Measurements from ENCODE around the gene FES.

The FES gene

DNA sequence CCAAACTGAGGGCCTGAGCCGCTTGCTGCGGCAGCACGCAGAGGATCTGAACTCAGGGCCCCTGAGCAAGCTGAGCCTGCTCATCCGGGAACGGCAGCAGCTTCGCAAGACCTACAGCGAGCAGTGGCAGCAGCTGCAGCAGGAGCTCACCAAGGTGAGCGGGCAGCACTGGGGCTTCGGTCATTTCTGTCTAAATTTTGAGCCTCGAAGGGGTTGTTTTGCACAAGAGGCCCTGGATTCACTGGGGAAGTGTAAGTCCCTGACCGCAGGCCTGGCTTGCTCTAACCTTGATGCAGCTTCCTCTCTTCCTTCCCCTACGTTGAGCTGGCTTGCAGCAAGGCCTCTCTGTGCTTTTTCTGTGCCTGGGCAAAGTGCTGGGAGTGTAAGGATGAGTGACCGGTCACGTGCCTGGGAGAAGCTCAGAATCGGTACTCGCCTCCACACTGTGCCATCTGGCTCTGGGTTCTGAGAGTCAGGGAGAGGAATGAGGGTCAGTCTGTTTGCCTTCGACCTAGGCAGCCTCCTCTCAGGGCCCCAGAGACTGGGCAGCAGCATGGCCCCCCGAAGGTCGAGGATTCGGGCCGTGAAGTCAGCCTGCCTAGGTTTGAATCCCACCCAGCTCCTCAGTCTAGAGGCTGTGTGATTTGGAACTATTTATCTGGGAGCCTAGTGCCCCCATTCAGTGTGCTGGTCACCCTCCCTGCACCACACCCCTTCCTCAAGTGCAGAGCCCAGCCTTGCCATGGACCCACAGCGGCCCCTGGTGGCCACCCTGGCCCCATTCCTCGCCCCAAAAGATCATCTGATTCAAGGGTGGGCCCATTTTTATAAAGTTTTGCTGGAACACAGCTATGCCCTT is 1.4 kb downstream of the FES start:
- DNase-seq (ENCODE audit: low read depth): no peak
- TF ChIP-seq, protein P1, sequence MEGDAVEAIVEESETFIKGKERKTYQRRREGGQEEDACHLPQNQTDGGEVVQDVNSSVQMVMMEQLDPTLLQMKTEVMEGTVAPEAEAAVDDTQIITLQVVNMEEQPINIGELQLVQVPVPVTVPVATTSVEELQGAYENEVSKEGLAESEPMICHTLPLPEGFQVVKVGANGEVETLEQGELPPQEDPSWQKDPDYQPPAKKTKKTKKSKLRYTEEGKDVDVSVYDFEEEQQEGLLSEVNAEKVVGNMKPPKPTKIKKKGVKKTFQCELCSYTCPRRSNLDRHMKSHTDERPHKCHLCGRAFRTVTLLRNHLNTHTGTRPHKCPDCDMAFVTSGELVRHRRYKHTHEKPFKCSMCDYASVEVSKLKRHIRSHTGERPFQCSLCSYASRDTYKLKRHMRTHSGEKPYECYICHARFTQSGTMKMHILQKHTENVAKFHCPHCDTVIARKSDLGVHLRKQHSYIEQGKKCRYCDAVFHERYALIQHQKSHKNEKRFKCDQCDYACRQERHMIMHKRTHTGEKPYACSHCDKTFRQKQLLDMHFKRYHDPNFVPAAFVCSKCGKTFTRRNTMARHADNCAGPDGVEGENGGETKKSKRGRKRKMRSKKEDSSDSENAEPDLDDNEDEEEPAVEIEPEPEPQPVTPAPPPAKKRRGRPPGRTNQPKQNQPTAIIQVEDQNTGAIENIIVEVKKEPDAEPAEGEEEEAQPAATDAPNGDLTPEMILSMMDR (IDR thresholded peaks at IDR 0.05; ENCODE audit: control insufficient read depth, extremely low read depth, insufficient read depth): peak; percentile 91
- H3K4me3 ChIP-seq (ENCODE audit: low read depth, low read length): no peak overlapping the region

DNA sequence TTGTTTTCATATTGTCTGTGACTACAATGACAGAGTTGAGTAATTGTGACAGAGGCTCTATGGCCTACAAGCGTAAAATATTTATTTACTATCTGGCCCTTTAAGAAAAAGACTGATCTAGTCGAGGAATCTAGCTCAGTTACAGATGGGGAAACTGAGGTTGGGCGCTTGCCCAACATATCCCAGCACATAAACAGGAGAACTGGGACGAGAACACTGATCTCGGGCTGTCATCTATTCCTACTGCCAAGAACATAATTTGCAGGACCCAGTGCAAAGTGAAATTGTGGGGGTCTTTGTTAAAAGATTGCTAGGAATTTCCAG is 1.9 kb downstream of the FES start:
- H3K4me3 ChIP-seq (ENCODE audit: low read depth, low read length): no peak overlapping the region
- TF ChIP-seq, protein P1 (IDR thresholded peaks at IDR 0.05; ENCODE audit: control insufficient read depth, extremely low read depth, insufficient read depth): no peak
- no peak for DNase-seq (ENCODE audit: low read depth)

DNA sequence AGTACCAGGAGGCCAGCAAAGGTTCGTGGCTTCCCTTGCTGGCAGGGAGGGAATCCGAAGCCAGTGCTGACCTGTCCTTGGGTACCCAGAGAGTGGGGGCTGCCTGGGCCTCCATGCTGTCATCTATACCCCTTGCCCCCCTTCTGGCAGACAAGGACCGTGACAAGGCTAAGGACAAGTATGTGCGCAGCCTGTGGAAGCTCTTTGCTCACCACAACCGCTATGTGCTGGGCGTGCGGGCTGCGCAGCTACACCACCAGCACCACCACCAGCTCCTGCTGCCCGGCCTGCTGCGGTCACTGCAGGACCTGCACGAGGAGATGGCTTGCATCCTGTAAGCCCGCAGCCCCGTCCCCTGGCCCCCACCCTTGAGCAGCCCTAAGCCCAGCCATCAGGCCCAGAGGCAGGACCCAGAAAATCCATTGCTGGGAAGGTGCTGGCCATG is 2.8 kb downstream of the FES start:
- no peak overlapping the region for H3K4me3 ChIP-seq (ENCODE audit: low read depth, low read length)
- DNase-seq (ENCODE audit: low read depth): no peak
- TF ChIP-seq, protein P1 (IDR thresholded peaks at IDR 0.05; ENCODE audit: control insufficient read depth, extremely low read depth, insufficient read depth): no peak

DNA sequence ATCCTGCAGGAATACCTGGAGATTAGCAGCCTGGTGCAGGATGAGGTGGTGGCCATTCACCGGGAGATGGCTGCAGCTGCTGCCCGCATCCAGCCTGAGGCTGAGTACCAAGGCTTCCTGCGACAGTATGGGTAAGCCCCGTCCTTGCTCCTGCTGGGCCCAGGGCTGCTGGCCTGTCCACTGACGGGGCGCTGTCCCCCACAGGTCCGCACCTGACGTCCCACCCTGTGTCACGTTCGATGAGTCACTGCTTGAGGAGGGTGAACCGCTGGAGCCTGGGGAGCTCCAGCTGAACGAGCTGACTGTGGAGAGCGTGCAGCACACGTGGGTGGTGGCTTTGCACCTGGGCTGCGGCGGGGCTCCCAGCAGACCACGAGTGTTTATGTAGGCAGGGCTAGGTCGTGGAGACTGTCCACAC is 5.0 kb downstream of the FES start:
- no peak for DNase-seq (ENCODE audit: low read depth)
- H3K4me3 ChIP-seq (ENCODE audit: low read depth, low read length): no peak overlapping the region
- TF ChIP-seq, protein P1 (IDR thresholded peaks at IDR 0.05; ENCODE audit: control insufficient read depth, extremely low read depth, insufficient read depth): no peak

DNA sequence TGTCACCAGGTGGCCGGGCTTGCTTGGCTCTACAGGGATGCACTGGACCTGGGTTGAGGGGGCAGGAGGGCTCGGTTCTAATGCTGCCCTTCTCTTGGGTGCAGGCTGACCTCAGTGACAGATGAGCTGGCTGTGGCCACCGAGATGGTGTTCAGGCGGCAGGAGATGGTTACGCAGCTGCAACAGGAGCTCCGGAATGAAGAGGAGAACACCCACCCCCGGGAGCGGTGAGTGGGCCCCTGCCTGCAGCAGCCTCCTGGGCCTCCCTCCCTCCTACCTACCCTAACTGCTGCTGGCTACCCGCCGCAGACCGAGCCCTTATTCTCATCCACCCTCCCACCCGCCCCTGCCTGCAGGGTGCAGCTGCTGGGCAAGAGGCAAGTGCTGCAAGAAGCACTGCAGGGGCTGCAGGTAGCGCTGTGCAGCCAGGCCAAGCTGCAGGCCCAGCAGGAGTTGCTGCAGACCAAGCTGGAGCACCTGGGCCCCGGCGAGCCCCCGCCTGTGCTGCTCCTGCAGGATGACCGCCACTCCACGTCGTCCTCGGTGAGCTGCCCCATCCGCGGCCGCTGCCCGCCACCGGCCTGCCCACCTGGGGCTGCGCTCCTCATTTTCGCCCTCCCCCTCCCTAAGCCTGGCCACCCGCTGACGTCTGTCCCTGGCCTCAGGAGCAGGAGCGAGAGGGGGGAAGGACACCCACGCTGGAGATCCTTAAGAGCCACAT is 5.6 kb downstream of the FES start:
- TF ChIP-seq, protein P1 (IDR thresholded peaks at IDR 0.05; ENCODE audit: control insufficient read depth, extremely low read depth, insufficient read depth): no peak
- DNase-seq (ENCODE audit: low read depth): no peak

DNA sequence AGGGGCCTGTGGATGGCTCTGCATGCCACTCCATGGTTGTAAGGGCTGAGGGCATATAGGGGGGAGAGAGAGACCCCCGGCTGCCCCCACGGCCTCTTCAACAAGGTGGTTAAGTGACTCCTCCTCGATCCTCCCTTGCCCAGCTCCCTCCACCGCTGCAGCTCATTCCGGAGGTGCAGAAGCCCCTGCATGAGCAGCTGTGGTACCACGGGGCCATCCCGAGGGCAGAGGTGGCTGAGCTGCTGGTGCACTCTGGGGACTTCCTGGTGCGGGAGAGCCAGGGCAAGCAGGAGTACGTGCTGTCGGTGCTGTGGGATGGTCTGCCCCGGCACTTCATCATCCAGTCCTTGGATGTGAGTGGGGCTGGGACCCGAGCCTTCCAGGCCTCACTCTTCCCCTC is 6.5 kb downstream of the FES start:
- no peak overlapping the region for H3K4me3 ChIP-seq (ENCODE audit: low read depth, low read length)
- TF ChIP-seq, protein P1 (IDR thresholded peaks at IDR 0.05; ENCODE audit: control insufficient read depth, extremely low read depth, insufficient read depth): no peak
- no peak for DNase-seq (ENCODE audit: low read depth)

More for the DNA sequence above, 5.6 kb downstream of the FES start:
- H3K4me3 ChIP-seq (ENCODE audit: low read depth, low read length): no peak overlapping the region

All from LNCaP clone FGC (cell line).